ENCODE data around the gene PPP4R1.

DNA sequence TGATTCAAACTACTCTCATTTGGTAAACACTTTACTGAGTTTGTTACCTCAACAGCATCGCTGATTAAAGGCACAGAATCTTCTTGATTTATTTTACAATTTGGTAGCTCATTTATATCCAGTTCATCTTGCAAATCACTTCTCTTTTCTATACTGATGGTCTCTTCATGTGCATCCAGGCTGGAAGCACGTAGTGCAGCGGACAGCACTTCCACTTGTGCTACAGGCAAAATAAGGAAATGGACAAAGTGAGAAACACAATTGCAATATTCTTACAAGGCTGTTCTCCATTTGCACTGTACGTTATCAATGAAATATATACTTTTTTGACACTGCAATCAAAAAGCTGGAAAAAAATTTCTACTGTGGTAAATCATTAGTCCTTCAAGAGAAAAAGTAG, 51.0 kb downstream of the PPP4R1 start:
- TF ChIP-seq, protein P1, sequence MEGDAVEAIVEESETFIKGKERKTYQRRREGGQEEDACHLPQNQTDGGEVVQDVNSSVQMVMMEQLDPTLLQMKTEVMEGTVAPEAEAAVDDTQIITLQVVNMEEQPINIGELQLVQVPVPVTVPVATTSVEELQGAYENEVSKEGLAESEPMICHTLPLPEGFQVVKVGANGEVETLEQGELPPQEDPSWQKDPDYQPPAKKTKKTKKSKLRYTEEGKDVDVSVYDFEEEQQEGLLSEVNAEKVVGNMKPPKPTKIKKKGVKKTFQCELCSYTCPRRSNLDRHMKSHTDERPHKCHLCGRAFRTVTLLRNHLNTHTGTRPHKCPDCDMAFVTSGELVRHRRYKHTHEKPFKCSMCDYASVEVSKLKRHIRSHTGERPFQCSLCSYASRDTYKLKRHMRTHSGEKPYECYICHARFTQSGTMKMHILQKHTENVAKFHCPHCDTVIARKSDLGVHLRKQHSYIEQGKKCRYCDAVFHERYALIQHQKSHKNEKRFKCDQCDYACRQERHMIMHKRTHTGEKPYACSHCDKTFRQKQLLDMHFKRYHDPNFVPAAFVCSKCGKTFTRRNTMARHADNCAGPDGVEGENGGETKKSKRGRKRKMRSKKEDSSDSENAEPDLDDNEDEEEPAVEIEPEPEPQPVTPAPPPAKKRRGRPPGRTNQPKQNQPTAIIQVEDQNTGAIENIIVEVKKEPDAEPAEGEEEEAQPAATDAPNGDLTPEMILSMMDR (conservative IDR thresholded peaks at IDR 0.05 in 1 of 2, IDR thresholded peaks at IDR 0.05 in 1 of 2; ENCODE audit: extremely low read depth in 1 of 2, insufficient read depth in 1 of 2, low read depth in 1 of 2, low read length in 2 of 2): no peak
- TF ChIP-seq EZH2 (IDR thresholded peaks at IDR 0.05; ENCODE audit: borderline replicate concordance, low read length): no peak

All from mammary epithelial cell (primary cell).